Neural progenitor cell (in vitro differentiated cells): ENCODE data around the gene NRSN2. TPM values are rescaled to one million over a fixed set of nuclear protein-coding genes. Genes with fewer than 3 reads are reported as not detected.
A peak's percentile ranks its signal among the peaks of the same experiment; 100 is the strongest.

Experiments used
- DNase-seq: peaks from one replicate; pipeline ENCODE4 v3.0.0-alpha.2; 2016; ENCODE audit warnings: low spot score
- H2AFZ ChIP-seq: fragments of 200-600 bp; sonication (generic); replicated peaks from 2 replicates; pipeline ENCODE4 v1.6.1; 2016; ENCODE audit warnings: antibody characterized with exemption
- H3F3A ChIP-seq: fragments of 200-600 bp; sonication (generic); 2 replicates; pipeline ENCODE4 v1.6.1; 2016; ENCODE audit warnings: antibody characterized with exemption, low read depth
- H3K27ac ChIP-seq: fragments of 200-600 bp; sonication (generic); 2 replicates; pipeline ENCODE4 v1.5.1; 2016; ENCODE audit warnings: mild to moderate bottlenecking
- H3K27me3 ChIP-seq: fragments of 200-600 bp; sonication (generic); 2 replicates; pipeline ENCODE4 v1.6.1; 2016; ENCODE audit warnings: mild to moderate bottlenecking, moderate library complexity
- H3K36me3 ChIP-seq: fragments of 200-600 bp; sonication (generic); 2 replicates; pipeline ENCODE4 v1.5.1; 2016
- H3K4me1 ChIP-seq: fragments of 200-600 bp; sonication (generic); 2 replicates; pipeline ENCODE4 v1.6.1; 2016; ENCODE audit warnings: mixed run types
- H3K4me2 ChIP-seq: fragments of 200-600 bp; sonication (generic); 2 replicates; pipeline ENCODE4 v1.6.1; 2016
- H3K4me3 ChIP-seq: fragments of 200-600 bp; sonication (generic); 2 replicates; pipeline ENCODE4 v1.5.1; 2016
- H3K79me2 ChIP-seq: fragments of 200-600 bp; sonication (generic); 2 replicates; pipeline ENCODE4 v1.6.1; 2016; ENCODE audit warnings: low read depth
- H3K9ac ChIP-seq: fragments of 200-600 bp; sonication (generic); 2 replicates; pipeline ENCODE4 v1.6.1; 2016
- H3K9me3 ChIP-seq: fragments of 200-600 bp; sonication (generic); 2 replicates; pipeline ENCODE4 v1.5.1; 2016; ENCODE audit warnings: low read depth
- H4K20me1 ChIP-seq: fragments of 200-600 bp; sonication (generic); 2 replicates; pipeline ENCODE4 v1.6.1; 2016; ENCODE audit warnings: low read depth
- H3K27ac Mint-ChIP-seq: 3 replicates; pipeline ENCODE4 v1.8.0; 2021; ENCODE audit warnings: mixed read lengths
- H3K27me3 Mint-ChIP-seq: 2 replicates; pipeline ENCODE4 v1.8.0; 2022; ENCODE audit warnings: low read depth, mild to moderate bottlenecking, inconsistent platforms, moderate library complexity, mixed read lengths; ENCODE audit not compliant: insufficient read depth
- H3K36me3 Mint-ChIP-seq: 3 replicates; pipeline ENCODE4 v1.8.0; 2021; ENCODE audit warnings: mixed read lengths
- H3K4me1 Mint-ChIP-seq: 3 replicates; pipeline ENCODE4 v1.8.0; 2021; ENCODE audit warnings: mixed read lengths
- H3K4me3 Mint-ChIP-seq: 3 replicates; pipeline ENCODE4 v1.8.0; 2021; ENCODE audit warnings: mild to moderate bottlenecking, moderate library complexity, mixed read lengths
- H3K9me3 Mint-ChIP-seq: 3 replicates; pipeline ENCODE4 v1.8.0; 2020; ENCODE audit warnings: mixed read lengths
- EZH2 ChIP-seq: fragments of 200-600 bp; sonication (generic); IDR thresholded peaks from 2 replicates; pipeline ENCODE4 v1.6.1; 2017; ENCODE audit warnings: antibody characterized with exemption, mild to moderate bottlenecking, moderate library complexity
- EZH2phosphoT487 ChIP-seq: fragments of 200-600 bp; sonication (generic); IDR thresholded peaks from 2 replicates; pipeline ENCODE4 v1.6.1; 2017; ENCODE audit warnings: antibody characterized with exemption
- total RNA-seq: library from RNA; depleted of rRNA; stranded (reverse); fragments of >200 nt; gene quantifications from 2 replicates; pipeline ENCODE4 v1.2.3, GENCODE V29; 2015; ENCODE audit warnings: low replicate concordance
- TF ChIP-seq, protein P1 (sequence below): fragments of 200-600 bp; sonication (generic); IDR thresholded peaks from 2 replicates; pipeline ENCODE4 v1.5.1; 2017; ENCODE audit warnings: antibody characterized with exemption, mild to moderate bottlenecking

Gene NRSN2
- total RNA-seq, 1 donor from 2014 or later, result 8.8 TPM

DNA sequence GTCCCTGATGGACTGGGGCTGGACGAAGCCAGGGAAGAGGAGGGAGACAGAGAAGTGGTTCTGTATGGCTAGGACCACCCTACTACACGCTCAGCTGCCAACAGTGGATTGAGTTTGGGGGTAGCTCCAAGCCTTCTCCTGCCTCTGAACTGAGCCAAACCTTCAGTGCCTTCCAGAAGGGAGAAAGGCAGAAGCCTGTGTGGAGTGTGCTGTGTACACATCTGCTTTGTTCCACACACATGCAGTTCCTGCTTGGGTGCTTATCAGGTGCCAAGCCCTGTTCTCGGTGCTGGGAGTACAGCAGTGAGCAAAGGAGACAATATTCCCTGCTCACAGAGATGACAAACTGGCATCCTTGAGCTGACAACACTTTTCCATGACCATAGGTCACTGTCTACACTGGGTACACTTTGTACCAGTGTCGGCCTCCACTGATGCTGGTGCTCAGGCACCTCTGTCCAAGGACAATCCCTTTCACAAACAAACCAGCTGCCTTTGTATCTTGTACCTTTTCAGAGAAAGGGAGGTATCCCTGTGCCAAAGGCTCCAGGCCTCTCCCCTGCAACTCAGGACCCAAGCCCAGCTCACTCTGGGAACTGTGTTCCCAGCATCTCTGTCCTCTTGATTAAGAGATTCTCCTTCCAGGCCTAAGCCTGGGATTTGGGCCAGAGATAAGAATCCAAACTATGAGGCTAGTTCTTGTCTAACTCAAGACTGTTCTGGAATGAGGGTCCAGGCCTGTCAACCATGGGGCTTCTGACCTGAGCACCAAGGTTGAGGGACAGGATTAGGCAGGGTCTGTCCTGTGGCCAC is 49.9 kb downstream of the NRSN2 start:
- Mint-ChIP-seq H3K4me3 (no peak overlapping the region), H3K9me3 (no peaks in the 10 kb centered on the region), H3K27me3 (peaks cover 5% of the 10 kb centered on the region), H3K27ac (no peak overlapping the region), H3K36me3 (no peaks in the 10 kb centered on the region), H3K4me1 (peaks cover 12% of the 10 kb centered on the region)
- no peak for TF ChIP-seq EZH2
- TF ChIP-seq EZH2phosphoT487, result no peak
- TF ChIP-seq, protein P1, sequence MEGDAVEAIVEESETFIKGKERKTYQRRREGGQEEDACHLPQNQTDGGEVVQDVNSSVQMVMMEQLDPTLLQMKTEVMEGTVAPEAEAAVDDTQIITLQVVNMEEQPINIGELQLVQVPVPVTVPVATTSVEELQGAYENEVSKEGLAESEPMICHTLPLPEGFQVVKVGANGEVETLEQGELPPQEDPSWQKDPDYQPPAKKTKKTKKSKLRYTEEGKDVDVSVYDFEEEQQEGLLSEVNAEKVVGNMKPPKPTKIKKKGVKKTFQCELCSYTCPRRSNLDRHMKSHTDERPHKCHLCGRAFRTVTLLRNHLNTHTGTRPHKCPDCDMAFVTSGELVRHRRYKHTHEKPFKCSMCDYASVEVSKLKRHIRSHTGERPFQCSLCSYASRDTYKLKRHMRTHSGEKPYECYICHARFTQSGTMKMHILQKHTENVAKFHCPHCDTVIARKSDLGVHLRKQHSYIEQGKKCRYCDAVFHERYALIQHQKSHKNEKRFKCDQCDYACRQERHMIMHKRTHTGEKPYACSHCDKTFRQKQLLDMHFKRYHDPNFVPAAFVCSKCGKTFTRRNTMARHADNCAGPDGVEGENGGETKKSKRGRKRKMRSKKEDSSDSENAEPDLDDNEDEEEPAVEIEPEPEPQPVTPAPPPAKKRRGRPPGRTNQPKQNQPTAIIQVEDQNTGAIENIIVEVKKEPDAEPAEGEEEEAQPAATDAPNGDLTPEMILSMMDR, result no peak
- H3K4me3 ChIP-seq, result no peak overlapping the region
- no peak overlapping the region for H2AFZ ChIP-seq
- H3K9ac ChIP-seq, result no peak overlapping the region
- no peak overlapping the region for H3K27ac ChIP-seq
- H3K36me3 ChIP-seq, result no peaks in the 10 kb centered on the region
- no peaks in the 10 kb centered on the region for H3K79me2 ChIP-seq
- no peak for DNase-seq
- no peaks in the 10 kb centered on the region for H3K9me3 ChIP-seq
- H3K27me3 ChIP-seq, result no peaks in the 10 kb centered on the region
- H4K20me1 ChIP-seq, result no peaks in the 10 kb centered on the region
- no peak overlapping the region for H3K4me2 ChIP-seq
- H3F3A ChIP-seq, result peaks cover 5% of the 10 kb centered on the region
- peaks cover 10% of the 10 kb centered on the region for H3K4me1 ChIP-seq

DNA sequence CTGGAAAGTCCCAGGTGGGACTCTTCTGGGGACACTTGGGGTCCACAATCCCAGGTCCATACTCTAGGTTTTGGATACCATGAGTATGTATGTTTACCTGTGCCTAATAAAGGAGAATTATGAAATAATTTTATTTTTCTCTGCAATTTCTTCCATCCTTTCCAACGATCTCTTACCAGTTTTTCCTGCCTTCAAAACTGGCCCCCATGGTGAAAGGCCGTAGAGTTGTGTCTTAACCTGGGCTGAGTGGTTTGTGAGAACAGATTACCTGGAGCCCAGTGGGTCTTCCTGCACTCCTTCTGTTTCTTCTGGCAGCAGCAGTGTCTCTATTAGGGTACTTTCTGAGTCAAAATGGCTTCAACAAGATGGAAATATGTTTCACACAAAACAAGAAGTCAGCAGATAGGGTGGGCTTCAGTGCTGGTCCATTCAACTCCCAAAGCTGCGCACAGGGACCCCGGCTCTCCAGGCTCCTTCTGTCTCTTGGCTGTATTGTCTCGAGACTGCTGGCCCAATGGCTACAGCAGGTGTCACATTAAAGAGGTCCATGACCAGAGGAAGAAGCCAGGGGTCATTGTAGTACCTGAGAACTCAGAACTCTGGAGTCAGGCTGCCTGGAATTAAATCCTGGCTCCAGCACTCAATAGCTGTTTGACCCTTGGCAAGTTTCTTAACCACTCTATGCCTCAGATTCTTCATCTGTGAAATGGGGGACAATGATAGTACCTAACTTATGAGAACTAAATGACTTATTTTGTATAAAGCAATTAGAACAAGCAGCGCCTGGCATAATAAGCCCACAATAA is 50.7 kb downstream of the NRSN2 start:
- no peaks in the 10 kb centered on the region for H3K79me2 ChIP-seq
- no peak overlapping the region for H2AFZ ChIP-seq
- no peaks in the 10 kb centered on the region for H3K9me3 ChIP-seq
- Mint-ChIP-seq H3K4me1 (peaks cover 12% of the 10 kb centered on the region), H3K9me3 (no peaks in the 10 kb centered on the region), H3K27me3 (peaks cover 5% of the 10 kb centered on the region), H3K36me3 (no peaks in the 10 kb centered on the region), H3K27ac (no peak overlapping the region), H3K4me3 (no peak overlapping the region)
- H3K36me3 ChIP-seq, result no peaks in the 10 kb centered on the region
- no peak overlapping the region for H3K27ac ChIP-seq
- H3K4me1 ChIP-seq, result peaks cover 10% of the 10 kb centered on the region
- DNase-seq, result no peak
- H4K20me1 ChIP-seq, result no peaks in the 10 kb centered on the region
- H3K9ac ChIP-seq, result no peak overlapping the region
- no peaks in the 10 kb centered on the region for H3K27me3 ChIP-seq
- H3F3A ChIP-seq, result peaks cover 5% of the 10 kb centered on the region
- TF ChIP-seq, protein P1, result no peak
- TF ChIP-seq EZH2 (no peak), EZH2phosphoT487 (no peak)
- H3K4me2 ChIP-seq, result no peak overlapping the region
- H3K4me3 ChIP-seq, result no peak overlapping the region

DNA sequence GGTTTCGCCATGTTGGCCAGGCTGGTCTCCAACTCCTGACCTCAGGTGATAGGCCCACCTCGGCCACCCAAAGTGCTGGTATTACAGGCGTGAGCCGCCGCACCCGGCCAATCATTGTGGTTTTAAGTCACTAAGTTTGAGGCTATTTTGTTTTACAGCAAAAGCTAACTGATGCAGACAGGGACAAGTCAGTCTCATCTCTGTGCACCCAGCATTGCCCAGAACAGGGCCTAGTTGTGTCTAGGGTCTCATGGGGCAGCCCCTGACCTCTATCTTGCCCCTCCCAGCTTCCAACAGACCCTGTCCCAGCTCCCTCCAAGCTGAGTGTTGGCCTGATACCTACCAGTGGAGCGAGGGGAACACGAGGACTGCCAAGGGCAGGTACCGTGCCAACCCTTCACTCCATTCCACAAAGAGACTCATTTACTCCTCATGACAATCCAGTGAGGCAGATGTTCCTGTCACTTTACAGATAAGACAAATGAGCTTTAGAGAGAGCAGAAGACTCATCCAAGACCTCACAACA is 52.3 kb downstream of the NRSN2 start:
- Mint-ChIP-seq H3K36me3 (no peaks in the 10 kb centered on the region), H3K27me3 (peaks cover 5% of the 10 kb centered on the region), H3K27ac (peak overlapping the region; percentile 94), H3K4me1 (peaks cover 12% of the 10 kb centered on the region), H3K9me3 (peaks cover 6% of the 10 kb centered on the region), H3K4me3 (no peak overlapping the region)
- H3K79me2 ChIP-seq, result no peaks in the 10 kb centered on the region
- no peaks in the 10 kb centered on the region for H3K36me3 ChIP-seq
- TF ChIP-seq, protein P1, result no peak
- no peak for TF ChIP-seq EZH2
- peaks cover 5% of the 10 kb centered on the region for H3F3A ChIP-seq
- H3K4me3 ChIP-seq, result no peak overlapping the region
- DNase-seq, result no peak
- H3K4me2 ChIP-seq, result no peak overlapping the region
- no peaks in the 10 kb centered on the region for H3K27me3 ChIP-seq
- H3K27ac ChIP-seq, result no peak overlapping the region
- peaks cover 10% of the 10 kb centered on the region for H3K4me1 ChIP-seq
- no peak overlapping the region for H3K9ac ChIP-seq
- no peaks in the 10 kb centered on the region for H4K20me1 ChIP-seq
- H3K9me3 ChIP-seq, result no peaks in the 10 kb centered on the region
- no peak overlapping the region for H2AFZ ChIP-seq
